Measurements from ENCODE around the gene NEK1.
"Not testable (repeated sequence)": the region's sequence is repeated elsewhere in the genome, so short reads cannot be mapped to it uniquely, and the experiment has no call there.

The NEK1 gene

GRCh38 chr4:169428376-169428775 is 184.0 kb downstream of the NEK1 start:
- Histone ChIP-seq H3K4me3 (ENCODE audit: low read length) (no peak overlapping the region), H3F3A (ENCODE audit: insufficient read depth, low read length) (no peaks in the 10 kb centered on the region), H4K20me1 (ENCODE audit: insufficient read depth, low read length) (no peaks in the 10 kb centered on the region), H3K79me2 (ENCODE audit: low read length) (no peaks in the 10 kb centered on the region), H3K9me3 (replicated peaks; ENCODE audit: insufficient read depth, low read length) (no peaks in the 10 kb centered on the region), H3K9ac (ENCODE audit: low read length) (no peak overlapping the region), H3K27ac (ENCODE audit: low read length) (no peak overlapping the region), H3K36me3 (replicated peaks; ENCODE audit: insufficient read depth, low read length) (no peaks in the 10 kb centered on the region), H2AFZ (ENCODE audit: low read length) (no peak overlapping the region), H3K4me1 (ENCODE audit: low read length) (no peaks in the 10 kb centered on the region), H3K27me3 (replicated peaks; ENCODE audit: insufficient read depth, low read length) (no peaks in the 10 kb centered on the region), H3K9me2 (replicated peaks; ENCODE audit: insufficient read depth, low read length) (no peaks in the 10 kb centered on the region), H3K4me2 (ENCODE audit: low read depth, low read length) (no peak overlapping the region)
- no peak for DNase-seq
- TF ChIP-seq CTCF (IDR thresholded peaks at IDR 0.05; ENCODE audit: low read length) (no peak), EZH2phosphoT487 (IDR thresholded peaks at IDR 0.05; ENCODE audit: low read length) (no peak), EZH2 (optimal IDR thresholded peaks at IDR 0.05; ENCODE audit: low read depth, low read length) (no peak)

GRCh38 chr4:169427727-169428126 is 184.7 kb downstream of the NEK1 start:
- H3K9me2 ChIP-seq (replicated peaks; ENCODE audit: insufficient read depth, low read length); H3K4me3 ChIP-seq (ENCODE audit: low read length); H3K9me3 ChIP-seq (replicated peaks; ENCODE audit: insufficient read depth, low read length); H2AFZ ChIP-seq (ENCODE audit: low read length); H3K4me1 ChIP-seq (ENCODE audit: low read length); H3K27ac ChIP-seq (ENCODE audit: low read length); H4K20me1 ChIP-seq (ENCODE audit: insufficient read depth, low read length); DNase-seq; H3K9ac ChIP-seq (ENCODE audit: low read length); H3K4me2 ChIP-seq (ENCODE audit: low read depth, low read length); H3K36me3 ChIP-seq (replicated peaks; ENCODE audit: insufficient read depth, low read length); H3F3A ChIP-seq (ENCODE audit: insufficient read depth, low read length); H3K79me2 ChIP-seq (ENCODE audit: low read length); H3K27me3 ChIP-seq (replicated peaks; ENCODE audit: insufficient read depth, low read length): not testable (repeated sequence)

GRCh38 chr4:169420291-169420690 is 192.1 kb downstream of the NEK1 start:
- H3K27me3 ChIP-seq (replicated peaks; ENCODE audit: insufficient read depth, low read length) = no peaks in the 10 kb centered on the region
- DNase-seq = no peak
- no peak overlapping the region for H3K27ac ChIP-seq (ENCODE audit: low read length)
- no peaks in the 10 kb centered on the region for H3K9me3 ChIP-seq (replicated peaks; ENCODE audit: insufficient read depth, low read length)
- H3K9ac ChIP-seq (ENCODE audit: low read length) = no peak overlapping the region
- no peak for TF ChIP-seq EZH2phosphoT487 (IDR thresholded peaks at IDR 0.05; ENCODE audit: low read length)
- no peak for TF ChIP-seq CTCF (IDR thresholded peaks at IDR 0.05; ENCODE audit: low read length)
- TF ChIP-seq EZH2 (optimal IDR thresholded peaks at IDR 0.05; ENCODE audit: low read depth, low read length) = no peak
- H3F3A ChIP-seq (ENCODE audit: insufficient read depth, low read length) = no peaks in the 10 kb centered on the region
- no peaks in the 10 kb centered on the region for H3K9me2 ChIP-seq (replicated peaks; ENCODE audit: insufficient read depth, low read length)
- no peaks in the 10 kb centered on the region for H3K4me1 ChIP-seq (ENCODE audit: low read length)
- no peaks in the 10 kb centered on the region for H3K36me3 ChIP-seq (replicated peaks; ENCODE audit: insufficient read depth, low read length)
- H2AFZ ChIP-seq (ENCODE audit: low read length) = no peak overlapping the region
- H3K4me3 ChIP-seq (ENCODE audit: low read length) = no peak overlapping the region
- H4K20me1 ChIP-seq (ENCODE audit: insufficient read depth, low read length) = no peaks in the 10 kb centered on the region
- no peak overlapping the region for H3K4me2 ChIP-seq (ENCODE audit: low read depth, low read length)
- H3K79me2 ChIP-seq (ENCODE audit: low read length) = no peaks in the 10 kb centered on the region

GRCh38 chr4:169418846-169419245 is 193.5 kb downstream of the NEK1 start:
- Histone ChIP-seq H3K4me3 (ENCODE audit: low read length) (no peak overlapping the region), H3K27ac (ENCODE audit: low read length) (no peak overlapping the region), H3K9me3 (replicated peaks; ENCODE audit: insufficient read depth, low read length) (no peaks in the 10 kb centered on the region), H2AFZ (ENCODE audit: low read length) (no peak overlapping the region), H3K4me2 (ENCODE audit: low read depth, low read length) (no peak overlapping the region), H3K36me3 (replicated peaks; ENCODE audit: insufficient read depth, low read length) (no peaks in the 10 kb centered on the region), H3K27me3 (replicated peaks; ENCODE audit: insufficient read depth, low read length) (no peaks in the 10 kb centered on the region), H3K79me2 (ENCODE audit: low read length) (no peaks in the 10 kb centered on the region), H3K9ac (ENCODE audit: low read length) (no peak overlapping the region), H3F3A (ENCODE audit: insufficient read depth, low read length) (no peaks in the 10 kb centered on the region), H3K4me1 (ENCODE audit: low read length) (no peaks in the 10 kb centered on the region), H3K9me2 (replicated peaks; ENCODE audit: insufficient read depth, low read length) (no peaks in the 10 kb centered on the region), H4K20me1 (ENCODE audit: insufficient read depth, low read length) (no peaks in the 10 kb centered on the region)
- DNase-seq = no peak
- TF ChIP-seq EZH2 (optimal IDR thresholded peaks at IDR 0.05; ENCODE audit: low read depth, low read length) (no peak), CTCF (IDR thresholded peaks at IDR 0.05; ENCODE audit: low read length) (no peak), EZH2phosphoT487 (IDR thresholded peaks at IDR 0.05; ENCODE audit: low read length) (no peak)

Data from MM.1S (cell line).